Muscle of arm (tissue), 12 donors: ENCODE results near the gene SPTY2D1. TPM values are rescaled to one million over a fixed set of nuclear protein-coding genes. Genes with fewer than 3 reads are reported as not detected.

Experiments used
- DNase-seq: peaks from one replicate; pipeline ENCODE4 v3.0.0-alpha.2; 2013
- polyA plus RNA-seq, 12 donors: library from polyadenylated mRNA; unstranded; fragments of 120-200 nt; gene quantifications; one replicate each; pipeline ENCODE4 v1.2.1, GENCODE V29; 2013; ENCODE audit not compliant: insufficient read length in 12 of 12

SPTY2D1 gene
- polyA plus RNA-seq, 12 donors, result 16.0 to 28.7 (median 18.4) TPM; not detected in 1

GRCh38 chr11:18566406-18566805 is 67.7 kb downstream of the SPTY2D1 start:
- no peak for DNase-seq

- DNase-seq, result no peak
Measured at GRCh38 chr11:18564149-18564548, 70.0 kb downstream of the SPTY2D1 start.

- DNase-seq, result no peak
Measured at GRCh38 chr11:18563090-18563730, 70.9 kb downstream of the SPTY2D1 start.

Other genes with a start within 250 kb of the SPTY2D1 start
- gene LDHA, start 239.8 kb downstream of the SPTY2D1 start, polyA plus RNA-seq, result 100 to 1,000 TPM in 11 of 12 donors, not detected in 1; 605 to 842 (median 666) TPM
- gene LDHC, start 222.0 kb downstream of the SPTY2D1 start, polyA plus RNA-seq, result 1 to 10 TPM in 2 of 12 donors, under 1 TPM in 3, not detected in 7; 0.34 to 1.6 (median 0.77) TPM
- under 1 TPM in 10 of 12 donors, not detected in 2; 0.06 to 0.94 (median 0.38) TPM for gene LDHAL6A, start 178.5 kb downstream of the SPTY2D1 start, polyA plus RNA-seq
- 100 to 1,000 TPM in 7 of 12 donors, 10 to 100 TPM in 4, not detected in 1; 89.4 to 131 (median 102) TPM for gene TSG101, start 107.4 kb downstream of the SPTY2D1 start, polyA plus RNA-seq
- 10 to 100 TPM in 11 of 12 donors, not detected in 1; 12.1 to 20.0 (median 15.7) TPM for gene UEVLD, start 45.6 kb downstream of the SPTY2D1 start, polyA plus RNA-seq
- gene MISFA, start 34.6 kb downstream of the SPTY2D1 start, polyA plus RNA-seq, result 1 to 10 TPM in 10 of 12 donors, not detected in 2; 2.2 to 10.0 (median 4.6) TPM
- 1 to 10 TPM in 10 of 12 donors, not detected in 2; 1.7 to 4.4 (median 3.0) TPM for gene TMEM86A, start 64.4 kb upstream of the SPTY2D1 start, polyA plus RNA-seq
- 10 to 100 TPM in 1 of 12 donors, 1 to 10 TPM in 9, not detected in 2; 1.2 to 10.1 (median 5.3) TPM for gene IGSF22, start 91.8 kb upstream of the SPTY2D1 start, polyA plus RNA-seq
- gene PTPN5, start 157.5 kb upstream of the SPTY2D1 start, polyA plus RNA-seq, result 1 to 10 TPM in 2 of 12 donors, under 1 TPM in 8, not detected in 2; 0.14 to 8.1 (median 0.27) TPM